Vagina (tissue), 2 donors: ENCODE measurements around the gene C10orf105.

Experiments used
- CTCF ChIP-seq, 3 experiments: fragments of 450-650 bp in 2 of 3; fragments of 200-600 bp in 1 of 3; sonication (generic) in 1 of 3; IDR thresholded peaks; one replicate each; pipeline ENCODE4 v1.5.1; 2017 to 2019; ENCODE audit warnings: antibody characterized with exemption in 3 of 3, mild to moderate bottlenecking in 2 of 3, moderate library complexity in 2 of 3
- POLR2A ChIP-seq, 2 donors: fragments of 450-650 bp; IDR thresholded peaks; one replicate each; pipeline ENCODE4 v1.6.1; 2017; ENCODE audit warnings: antibody characterized with exemption in 2 of 2, mild to moderate bottlenecking in 2 of 2, moderate library complexity in 2 of 2

- TF ChIP-seq CTCF (IDR thresholded peaks at IDR 0.05): no peak
- no peak for TF ChIP-seq POLR2A (IDR thresholded peaks at IDR 0.05)
These were observed 4.6 kb downstream of the C10orf105 start for GRCh38 chr10:71715026-71715425.
